PC-9 (cell line): ENCODE measurements around the gene USP24. TPM values are rescaled to one million over a fixed set of nuclear protein-coding genes. Genes with fewer than 3 reads are reported as not detected.

Source experiments
- BruUV-seq: library from RNA; stranded (reverse); fragments of 400-500 nt; replicated peaks from 2 replicates; lab custom pipeline; 2021; lab: Mats Ljungman, UMichigan
- CTCF ChIA-PET: fragments of 300-600 bp; sonication (Branson Sonifier 250); formaldehyde crosslinking; loops from one replicate; lab custom pipeline; 2022; ENCODE audit warnings: antibody characterized with exemption; lab: Charles Lee
- POLR2A ChIA-PET: fragments of 300-600 bp; sonication (Branson Sonifier 250); formaldehyde crosslinking; loops from one replicate; lab custom pipeline; 2022; ENCODE audit warnings: antibody characterized with exemption; ENCODE audit not compliant: unreplicated experiment; lab: Charles Lee
- DNase-seq, 2 experiments: peaks; one replicate each; pipeline versions ENCODE4 v3.0.0 to v3.0.0-alpha.2; 2015 to 2022; ENCODE audit warnings: mixed read lengths in 1 of 2
- H2AFZ ChIP-seq: fragments of 200-600 bp; sonication (generic); 2 replicates; pipeline ENCODE4 v1.8.1; 2017; ENCODE audit warnings: antibody characterized with exemption
- H3F3A ChIP-seq: fragments of 200-600 bp; sonication (generic); 2 replicates; pipeline ENCODE4 v1.8.1; 2017; ENCODE audit warnings: antibody characterized with exemption, mild to moderate bottlenecking, low read depth; ENCODE audit not compliant: insufficient read depth
- H3K27ac ChIP-seq: fragments of 200-600 bp; sonication (generic); 2 replicates; pipeline ENCODE4 v1.6.1; 2016; ENCODE audit warnings: mixed run types
- H3K27me3 ChIP-seq: fragments of 200-600 bp; sonication (generic); 2 replicates; pipeline ENCODE4 v1.6.1; 2016; ENCODE audit warnings: low read depth, mixed run types; ENCODE audit not compliant: insufficient read depth
- H3K36me3 ChIP-seq: fragments of 200-600 bp; sonication (generic); 2 replicates; pipeline ENCODE4 v1.6.1; 2016; ENCODE audit warnings: low read depth, mixed run types
- H3K4me1 ChIP-seq: fragments of 200-600 bp; sonication (generic); replicated peaks from 2 replicates; pipeline ENCODE4 v1.6.1; 2016; ENCODE audit warnings: mixed run types; ENCODE audit not compliant: insufficient read depth
- H3K4me2 ChIP-seq: fragments of 200-600 bp; sonication (generic); 2 replicates; pipeline ENCODE4 v1.6.1; 2017; ENCODE audit warnings: mixed run types
- H3K4me3 ChIP-seq: fragments of 200-600 bp; sonication (generic); 2 replicates; pipeline ENCODE4 v1.6.1; 2016; ENCODE audit warnings: mixed run types
- H3K79me2 ChIP-seq: fragments of 200-600 bp; sonication (generic); 2 replicates; pipeline ENCODE4 v1.6.1; 2017; ENCODE audit warnings: low read depth, mixed run types
- H3K9me2 ChIP-seq: fragments of 200-600 bp; sonication (generic); 2 replicates; pipeline ENCODE4 v1.8.1; 2017; ENCODE audit warnings: mild to moderate bottlenecking; ENCODE audit not compliant: insufficient read depth
- H3K9me3 ChIP-seq: fragments of 200-600 bp; sonication (generic); 2 replicates; pipeline ENCODE4 v1.8.1; 2016; ENCODE audit warnings: low read depth; ENCODE audit not compliant: insufficient read depth
- H4K20me1 ChIP-seq: fragments of 200-600 bp; sonication (generic); 2 replicates; pipeline ENCODE4 v1.8.1; 2017; ENCODE audit not compliant: insufficient read depth
- EZH2 ChIP-seq: fragments of 200-600 bp; sonication (generic); IDR thresholded peaks from 2 replicates; pipeline ENCODE4 v1.8.0; 2017; ENCODE audit warnings: antibody characterized with exemption, low read depth
- intact Hi-C: fragments of 100-400 bp; cut with micrococcal nuclease; formaldehyde crosslinking; loops from one replicate; pipeline ENCODE4 v1.10.0; 2022; ENCODE audit not compliant: unreplicated experiment
- total RNA-seq: library from RNA; stranded (reverse); gene quantifications from 2 replicates; pipeline ENCODE4 v1.2.3, GENCODE V29; 2021
- TF ChIP-seq, protein P1 (sequence below): fragments of 200-600 bp; sonication (generic); conservative IDR thresholded peaks from 2 replicates; pipeline ENCODE4 v1.6.1; 2017; ENCODE audit warnings: mixed run types, antibody characterized with exemption, mild to moderate bottlenecking, moderate library complexity

USP24 gene
- total RNA-seq, 1 experiment from 2014 or later = 61.0 TPM

DNA sequence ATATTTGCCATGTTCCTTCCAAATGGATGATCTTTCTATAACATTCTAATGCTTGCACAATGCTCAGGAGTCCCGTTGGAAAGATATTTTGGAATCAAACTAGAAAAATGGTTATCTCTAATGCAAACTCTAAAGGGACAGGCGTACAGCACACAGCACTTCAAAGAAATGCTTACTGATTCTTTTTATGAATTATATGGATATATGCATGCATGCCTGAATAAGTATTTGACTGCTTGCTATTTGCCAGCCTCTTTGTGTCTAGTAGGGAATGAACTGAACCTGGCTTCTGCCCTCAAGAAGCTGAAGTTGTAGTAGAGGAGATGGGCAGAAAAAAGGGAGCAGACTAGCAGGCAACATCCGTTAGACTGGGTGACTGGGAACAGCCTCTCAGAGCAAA, 127.7 kb downstream of the USP24 start:
- H2AFZ ChIP-seq = no peak overlapping the region
- H3K9me2 ChIP-seq = no peaks in the 10 kb centered on the region
- peaks cover 49% of the 10 kb centered on the region for H3K36me3 ChIP-seq
- POLR2A ChIA-PET = no interaction called here
- H3K27me3 ChIP-seq = no peaks in the 10 kb centered on the region
- H3K9me3 ChIP-seq = no peaks in the 10 kb centered on the region
- no peaks in the 10 kb centered on the region for H3K4me1 ChIP-seq
- H3K4me2 ChIP-seq = no peak overlapping the region
- CTCF ChIA-PET = no interaction called here
- TF ChIP-seq, protein P1, sequence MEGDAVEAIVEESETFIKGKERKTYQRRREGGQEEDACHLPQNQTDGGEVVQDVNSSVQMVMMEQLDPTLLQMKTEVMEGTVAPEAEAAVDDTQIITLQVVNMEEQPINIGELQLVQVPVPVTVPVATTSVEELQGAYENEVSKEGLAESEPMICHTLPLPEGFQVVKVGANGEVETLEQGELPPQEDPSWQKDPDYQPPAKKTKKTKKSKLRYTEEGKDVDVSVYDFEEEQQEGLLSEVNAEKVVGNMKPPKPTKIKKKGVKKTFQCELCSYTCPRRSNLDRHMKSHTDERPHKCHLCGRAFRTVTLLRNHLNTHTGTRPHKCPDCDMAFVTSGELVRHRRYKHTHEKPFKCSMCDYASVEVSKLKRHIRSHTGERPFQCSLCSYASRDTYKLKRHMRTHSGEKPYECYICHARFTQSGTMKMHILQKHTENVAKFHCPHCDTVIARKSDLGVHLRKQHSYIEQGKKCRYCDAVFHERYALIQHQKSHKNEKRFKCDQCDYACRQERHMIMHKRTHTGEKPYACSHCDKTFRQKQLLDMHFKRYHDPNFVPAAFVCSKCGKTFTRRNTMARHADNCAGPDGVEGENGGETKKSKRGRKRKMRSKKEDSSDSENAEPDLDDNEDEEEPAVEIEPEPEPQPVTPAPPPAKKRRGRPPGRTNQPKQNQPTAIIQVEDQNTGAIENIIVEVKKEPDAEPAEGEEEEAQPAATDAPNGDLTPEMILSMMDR = no peak
- TF ChIP-seq EZH2 = no peak
- no peaks in the 10 kb centered on the region for H4K20me1 ChIP-seq
- no peak overlapping the region for H3K4me3 ChIP-seq
- H3F3A ChIP-seq = peaks cover 7% of the 10 kb centered on the region; the same call in 1 of the 2 replicates
- no peak overlapping the region for H3K27ac ChIP-seq
- no peak for DNase-seq
- H3K79me2 ChIP-seq = no peaks in the 10 kb centered on the region
- no TSS peak for BruUV-seq
- intact Hi-C loops = no loop called here

DNA sequence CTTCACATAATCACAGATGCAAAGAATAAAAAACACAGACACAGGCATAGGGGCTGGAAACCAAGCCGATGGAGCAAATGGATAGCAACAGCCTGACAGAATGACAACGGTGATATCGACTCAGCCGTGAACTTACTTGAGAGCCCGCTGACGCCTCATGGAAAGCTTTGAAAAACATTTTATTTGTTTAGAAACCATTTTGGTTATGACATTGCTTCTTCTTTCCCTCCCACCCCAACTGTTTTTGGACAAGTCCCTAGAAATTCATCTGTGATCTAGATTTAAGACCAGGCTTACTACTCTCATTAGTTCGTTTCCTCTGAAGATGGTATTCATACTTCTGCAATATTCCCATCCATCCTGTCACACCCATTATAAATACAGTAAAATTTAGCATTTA, 130.9 kb downstream of the USP24 start:
- CTCF ChIA-PET = no interaction called here
- Histone ChIP-seq H3K9me2 (no peaks in the 10 kb centered on the region), H3K36me3 (peaks cover 54% of the 10 kb centered on the region), H3K27ac (no peak overlapping the region), H2AFZ (no peak overlapping the region), H3K79me2 (no peaks in the 10 kb centered on the region), H3F3A (peaks cover 13% of the 10 kb centered on the region; the same call in 1 of the 2 replicates), H3K4me1 (no peaks in the 10 kb centered on the region), H3K4me2 (no peak overlapping the region), H3K4me3 (no peak overlapping the region), H3K27me3 (no peaks in the 10 kb centered on the region), H3K9me3 (no peaks in the 10 kb centered on the region), H4K20me1 (no peaks in the 10 kb centered on the region)
- DNase-seq = no peak
- TF ChIP-seq, protein P1 = no peak
- TF ChIP-seq EZH2 = no peak
- POLR2A ChIA-PET = no interaction called here
- BruUV-seq = no TSS peak
- intact Hi-C loops = no loop called here

DNA sequence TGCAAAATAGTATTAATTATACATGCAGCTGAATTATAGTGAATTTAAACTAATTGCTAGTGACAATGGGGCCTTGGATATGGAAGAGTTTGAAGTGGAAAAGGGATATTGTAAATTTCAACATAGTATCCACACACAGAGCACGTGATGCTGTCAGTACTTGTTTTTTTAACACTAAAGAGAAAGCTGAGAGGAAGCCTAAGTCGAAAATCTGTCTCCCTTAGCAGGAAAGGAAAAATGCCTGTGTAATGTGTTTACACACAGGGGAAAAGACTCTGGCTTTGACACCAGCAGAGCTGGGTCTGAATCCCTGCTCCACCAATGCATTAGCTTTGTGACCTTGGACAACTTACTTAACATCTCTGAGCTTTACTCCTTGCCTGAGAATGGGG, 133.3 kb downstream of the USP24 start:
- Histone ChIP-seq H3K27me3 (no peaks in the 10 kb centered on the region), H3K4me1 (no peaks in the 10 kb centered on the region), H3K4me3 (no peak overlapping the region), H3K36me3 (peaks cover 49% of the 10 kb centered on the region), H4K20me1 (no peaks in the 10 kb centered on the region), H2AFZ (no peak overlapping the region), H3K27ac (no peak overlapping the region), H3K79me2 (no peaks in the 10 kb centered on the region), H3K9me3 (no peaks in the 10 kb centered on the region), H3K4me2 (no peak overlapping the region), H3K9me2 (no peaks in the 10 kb centered on the region), H3F3A (peaks cover 13% of the 10 kb centered on the region; the same call in 1 of the 2 replicates)
- CTCF ChIA-PET = no interaction called here
- no TSS peak for BruUV-seq
- POLR2A ChIA-PET = interaction anchor here (0.6 to 0.7 kb wide), 2 partner anchors 162 to 256 kb away, joined by 5 to 13 read pairs; no protein-coding TSS in a partner anchor
- intact Hi-C loops = no loop called here
- no peak for DNase-seq
- no peak for TF ChIP-seq EZH2
- TF ChIP-seq, protein P1 = no peak
